Activated CD4-positive, alpha-beta T cell treated with anti-CD3 and anti-CD28 coated beads, Interleukin-2, amount 50 U/mL, for 1 hour (primary cell): ENCODE measurements around the gene TDP1.
"Not testable (repeated sequence)": the region's sequence is repeated elsewhere in the genome, so short reads cannot be mapped to it uniquely, and the experiment has no call there.

Experiments
- DNase-seq: peaks from one replicate; pipeline ENCODE4 v3.0.0-alpha.2; 2020

Gene TDP1

GRCh38 chr14:90054803-90055202 lies 99.1 kb downstream of the TDP1 start:
- DNase-seq: no peak

DNA sequence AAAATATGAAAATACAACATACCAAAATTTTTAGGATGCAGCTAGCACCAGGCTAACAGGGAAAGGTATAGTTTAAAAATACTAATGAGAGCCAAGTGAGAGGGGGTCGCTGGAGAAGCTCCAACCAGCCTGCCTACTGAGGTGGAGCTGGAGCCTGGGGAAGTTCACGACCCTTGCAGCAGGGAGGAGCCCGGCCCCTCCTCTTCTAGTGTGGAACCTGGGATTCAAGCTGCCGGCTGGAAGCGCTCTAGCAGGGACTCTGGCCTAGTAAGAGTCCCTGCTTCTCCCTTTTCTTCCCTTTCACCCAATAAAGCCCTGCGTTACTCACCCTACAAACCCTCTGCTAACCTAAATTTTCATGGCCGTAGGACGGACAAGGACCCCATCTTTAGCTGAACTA lies 101.1 kb downstream of the TDP1 start:
- DNase-seq: no peak

DNA sequence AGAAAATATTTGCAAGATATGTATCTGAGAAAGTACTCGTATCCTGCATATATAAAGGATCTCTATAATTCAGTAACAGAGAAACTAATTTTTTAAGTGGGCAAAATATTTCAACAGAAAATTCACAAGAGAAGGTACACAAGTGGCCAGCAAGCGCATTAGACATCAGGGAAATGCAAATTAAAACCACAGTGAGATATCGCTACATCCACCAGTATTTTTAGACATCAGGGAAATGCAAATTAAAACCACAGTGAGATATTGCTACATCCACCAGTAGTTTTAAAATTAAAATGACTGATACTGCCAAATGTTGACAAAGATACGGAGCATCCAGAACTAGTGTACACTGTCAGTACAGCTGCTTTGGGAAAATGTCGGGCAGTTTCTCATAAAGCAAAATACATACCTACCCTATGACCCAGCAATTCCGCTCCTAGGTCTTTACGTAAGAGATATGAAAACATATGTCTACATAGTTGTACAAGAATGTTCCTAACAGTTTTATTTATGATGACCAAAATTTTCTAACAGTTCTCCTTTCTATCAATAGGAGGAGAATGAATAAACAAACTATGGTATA lies 103.2 kb downstream of the TDP1 start:
- no peak for DNase-seq

DNA sequence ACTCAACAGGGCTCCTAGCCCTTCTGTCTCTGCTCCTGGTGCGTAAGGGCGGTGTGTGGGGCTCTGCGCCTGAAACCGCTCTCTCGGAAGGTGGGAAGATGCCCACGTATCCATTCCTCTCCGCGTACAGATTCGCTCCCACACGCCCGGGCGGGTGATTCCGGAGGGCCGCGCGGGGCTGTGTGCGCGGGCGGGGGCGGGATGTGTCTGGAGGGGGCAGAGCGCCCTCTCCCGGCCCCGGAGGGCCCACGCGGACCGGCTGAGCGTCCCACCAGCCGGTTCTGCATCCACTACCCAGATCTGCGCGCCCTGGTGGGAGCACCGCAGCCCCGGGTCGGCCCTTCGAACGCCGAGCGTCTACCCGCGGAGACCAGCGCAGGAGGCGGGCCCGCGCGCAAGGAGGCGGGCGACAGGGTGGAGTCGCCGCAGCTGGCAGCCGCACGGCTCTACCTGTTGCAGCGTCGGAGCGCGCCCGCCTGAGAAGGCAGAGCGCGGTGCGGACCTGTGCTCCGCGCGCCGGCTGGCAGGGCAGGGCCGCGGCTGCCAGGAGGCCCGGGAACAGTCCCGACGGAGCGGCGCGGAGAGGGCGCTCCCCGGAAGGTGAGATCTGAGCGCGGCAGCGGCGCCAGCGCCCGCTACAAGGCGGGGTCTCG lies 104.7 kb downstream of the TDP1 start:
- peak; percentile 23 for DNase-seq

DNA sequence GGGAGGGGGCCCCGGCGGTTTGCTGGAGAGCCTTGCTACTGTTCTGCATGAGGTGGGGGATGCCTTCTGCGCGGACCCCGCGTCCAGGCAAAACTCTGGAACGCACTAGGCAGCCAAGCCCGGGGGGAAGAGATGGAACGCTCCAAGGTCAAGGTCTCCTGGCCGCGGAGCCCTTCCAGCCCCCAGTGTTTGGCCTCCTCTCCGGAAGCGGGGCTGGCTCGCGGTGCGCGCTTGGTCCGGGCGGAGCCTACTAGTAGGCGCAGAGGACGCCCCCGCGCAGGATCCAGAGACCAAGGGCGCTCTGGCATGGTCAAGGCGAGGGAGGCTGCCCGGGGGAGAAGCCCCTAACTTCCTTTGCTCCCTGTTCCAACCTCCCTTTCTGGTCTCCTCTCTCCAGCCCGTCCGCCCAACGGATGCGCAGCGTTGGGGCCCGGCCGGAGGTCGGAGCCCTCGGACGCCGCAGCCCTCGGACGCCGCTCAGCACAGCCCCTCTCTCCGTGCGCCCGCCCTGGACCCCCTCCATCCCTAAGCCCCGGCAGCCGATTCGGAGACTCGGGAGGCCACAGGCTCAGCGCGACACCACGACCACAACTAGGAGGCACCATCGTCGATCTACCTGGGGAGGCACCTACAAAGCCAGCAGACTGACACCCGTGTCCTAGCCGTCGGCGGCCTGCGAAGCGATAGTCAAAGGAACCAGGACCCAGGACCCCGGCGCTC lies 105.4 kb downstream of the TDP1 start:
- no peak for DNase-seq

DNA sequence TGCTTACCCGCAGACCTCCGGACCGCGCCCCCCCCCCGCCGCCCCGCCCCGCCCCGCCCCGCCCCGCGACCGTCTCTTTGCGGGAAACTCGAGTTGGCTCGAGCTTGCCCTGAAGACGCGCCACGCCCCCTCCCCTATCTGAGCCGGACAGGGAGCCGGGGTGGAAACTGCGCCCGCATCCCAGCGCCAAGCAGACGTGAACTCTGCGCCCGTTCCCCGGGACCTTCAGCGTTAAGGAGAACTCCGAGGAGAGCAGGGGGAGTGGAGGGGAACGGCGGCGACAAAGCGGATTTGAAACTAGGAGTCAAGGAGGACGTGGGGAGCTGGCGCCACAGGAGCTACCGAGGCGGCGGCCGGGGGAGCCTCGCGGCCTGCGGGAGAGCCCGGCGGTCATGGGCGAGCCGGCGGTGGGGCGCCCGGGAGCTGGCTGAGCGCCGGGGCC lies 106.0 kb downstream of the TDP1 start, which contains the start of gene KCNK13:
Gene KCNK13 (plus strand): TSS at position 310 of the 442 bp plus-strand sequence. CDS start 212 bp downstream, outside the sequence.
- no peak for DNase-seq

- DNase-seq: no peak
Observed at GRCh38 chr14:90062127-90062794, 106.5 kb downstream of the TDP1 start.

DNA sequence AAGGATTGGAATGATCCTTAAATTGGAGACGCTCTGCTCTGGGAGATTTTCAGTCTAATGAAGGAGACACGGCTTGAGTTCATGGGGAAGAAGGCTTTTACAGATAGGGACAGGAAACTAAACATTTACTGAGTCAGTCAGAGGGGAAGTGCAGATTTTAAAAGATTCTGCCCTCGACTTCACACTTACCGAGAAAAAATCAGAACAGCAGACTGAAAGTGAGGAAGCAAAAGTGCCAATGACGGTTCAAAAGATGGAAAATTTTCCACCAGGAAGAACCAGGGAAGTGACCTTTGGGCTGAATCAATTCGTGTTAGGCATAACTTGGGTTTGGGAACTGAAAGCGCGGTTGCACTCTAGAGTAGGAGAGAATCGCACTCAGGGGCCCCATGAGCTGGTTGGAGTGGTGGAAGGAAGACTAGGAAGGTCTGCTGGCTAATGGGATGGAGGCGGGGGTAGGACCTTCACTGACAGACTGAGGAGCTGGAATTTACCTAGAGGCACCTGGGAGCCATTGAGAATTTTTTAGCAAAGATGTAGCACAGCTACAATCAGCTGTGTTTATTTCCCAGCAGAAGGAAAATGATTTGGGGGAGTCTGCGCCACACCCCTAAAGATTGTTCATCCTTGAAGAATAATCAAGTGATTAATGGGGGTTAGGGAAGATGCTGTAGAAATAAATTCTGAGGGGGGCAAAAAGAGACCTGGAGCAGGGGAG lies 107.3 kb downstream of the TDP1 start:
- DNase-seq: no peak

GRCh38 chr14:90072350-90072749 lies 116.6 kb downstream of the TDP1 start:
- no peak for DNase-seq

DNA sequence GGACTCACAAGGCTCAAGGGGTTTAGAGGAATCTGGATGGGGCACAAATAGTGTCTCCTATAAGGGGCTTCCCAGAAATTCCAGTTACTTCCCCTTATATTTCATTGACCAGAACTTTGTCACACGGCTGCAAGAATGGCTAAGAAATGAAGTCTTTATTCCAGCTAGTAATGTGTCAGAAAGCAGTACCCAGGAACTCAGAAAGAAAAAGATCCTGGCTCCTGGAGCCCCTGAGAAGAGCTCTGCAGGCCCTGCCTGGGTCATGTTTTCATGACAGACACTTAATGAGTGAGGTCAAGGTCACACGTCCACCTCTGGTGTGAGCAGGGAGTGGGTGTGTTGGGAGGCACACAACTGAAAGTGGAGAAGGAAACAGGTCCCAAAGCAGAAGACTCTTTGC lies 123.8 kb downstream of the TDP1 start:
- DNase-seq: no peak

- no peak for DNase-seq
Observed at GRCh38 chr14:90087433-90087832, 131.7 kb downstream of the TDP1 start.

GRCh38 chr14:90088176-90088575 lies 132.4 kb downstream of the TDP1 start:
- DNase-seq: no peak

GRCh38 chr14:90089486-90089885 lies 133.8 kb downstream of the TDP1 start:
- DNase-seq: not testable (repeated sequence)

- DNase-seq: no peak
Observed at GRCh38 chr14:90091393-90091792, 135.7 kb downstream of the TDP1 start.

GRCh38 chr14:90093942-90094595 lies 138.3 kb downstream of the TDP1 start:
- DNase-seq: no peak
